Astrocyte of the hippocampus (primary cell): Measurements from ENCODE around the gene CHST7.

Experiments
- DNase-seq: peaks from one replicate; pipeline ENCODE4 v3.0.0; 2011; ENCODE audit warnings: low read depth, low spot score

CHST7 gene

DNA sequence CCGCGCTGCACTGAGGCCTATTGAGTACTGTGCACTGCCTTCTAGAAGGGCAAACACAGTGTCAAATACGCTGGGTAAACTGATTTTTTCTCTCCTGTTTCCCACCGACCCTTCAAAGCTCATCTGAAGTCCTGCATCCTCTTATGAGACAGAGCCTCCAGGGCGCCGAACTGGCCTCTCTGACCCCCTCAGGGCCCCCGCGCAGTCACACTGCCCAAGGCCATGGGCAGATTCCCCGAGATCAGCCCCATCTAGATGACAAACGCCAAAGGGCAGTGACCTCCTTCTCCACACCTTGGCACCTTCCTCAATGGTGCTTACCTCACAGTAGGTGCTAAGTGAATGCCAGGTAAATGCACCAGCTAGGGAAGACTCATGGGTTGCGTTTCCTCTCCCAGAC lies 34.4 kb downstream of the CHST7 start:
- no peak for DNase-seq

DNA sequence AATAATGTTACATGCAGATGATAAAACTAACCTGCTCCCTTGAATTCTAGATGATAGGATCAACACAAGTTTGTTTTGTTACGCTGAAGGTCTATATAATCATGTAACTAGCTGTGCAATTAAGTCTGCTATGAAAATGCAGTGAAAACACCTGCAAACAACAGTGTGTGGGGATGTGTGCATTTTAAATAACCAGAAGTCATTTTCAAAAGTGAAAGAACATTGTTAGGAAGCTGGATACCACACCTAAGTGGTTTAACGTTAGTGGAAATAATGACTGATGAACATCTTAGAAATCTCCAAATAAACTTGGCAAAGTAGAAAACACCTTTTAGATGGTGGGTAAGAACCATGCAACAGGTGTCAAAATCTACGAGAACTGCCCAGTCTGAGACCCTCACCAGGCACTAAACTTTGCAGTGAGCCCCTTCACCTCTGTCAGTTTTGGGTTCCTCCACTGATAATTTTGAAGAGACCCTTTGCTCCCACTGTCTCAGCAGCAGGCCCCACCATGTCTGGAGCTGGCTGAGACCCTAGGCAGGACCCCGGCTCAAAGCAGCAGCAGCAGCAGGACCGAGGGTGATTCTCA lies 36.6 kb downstream of the CHST7 start:
- no peak for DNase-seq

GRCh38 chrX:46611658-46612362 lies 38.2 kb downstream of the CHST7 start:
- no peak for DNase-seq

DNA sequence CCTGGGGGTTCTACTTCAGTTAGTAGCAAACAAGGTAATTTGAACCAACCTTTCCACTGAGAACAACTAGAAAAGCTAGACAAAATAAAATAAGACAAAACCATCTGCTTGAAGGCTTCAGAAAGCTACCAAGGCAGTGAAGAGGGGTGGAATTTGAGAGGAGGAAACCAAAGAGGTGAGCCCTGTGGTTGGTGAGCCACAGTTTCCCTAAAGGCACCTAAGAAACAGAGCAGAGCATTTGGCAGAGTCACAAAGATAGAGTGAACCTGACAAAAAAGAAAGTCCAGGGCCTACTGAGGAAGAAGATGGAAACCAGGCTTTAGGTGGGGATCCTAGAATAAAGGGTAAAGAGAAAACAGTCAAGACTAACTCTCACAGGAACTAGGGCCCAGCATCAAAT lies 44.3 kb downstream of the CHST7 start:
- no peak for DNase-seq

- DNase-seq = no peak
These were observed 45.4 kb downstream of the CHST7 start for GRCh38 chrX:46618947-46619346.

GRCh38 chrX:46620505-46620904 lies 46.9 kb downstream of the CHST7 start:
- no peak for DNase-seq

DNA sequence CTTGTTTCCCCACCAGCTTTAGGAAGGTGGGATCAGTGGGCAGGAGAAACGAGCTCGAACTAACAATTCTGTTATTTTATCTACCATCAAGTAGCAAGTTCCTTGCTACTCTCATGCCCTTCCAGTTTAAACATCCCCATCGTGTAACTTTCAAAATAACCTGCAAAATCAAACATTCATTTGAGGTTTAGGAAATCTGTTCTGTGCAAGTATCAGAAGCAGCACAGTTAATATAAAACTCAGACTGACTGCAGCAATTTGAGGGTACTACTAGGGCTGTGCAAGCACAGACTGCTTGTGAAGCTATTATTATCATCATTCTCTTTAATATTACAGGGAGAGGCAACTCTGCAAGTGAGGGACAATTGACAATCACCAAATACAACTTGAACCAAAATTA lies 48.0 kb downstream of the CHST7 start:
- no peak for DNase-seq

- DNase-seq = no peak
These were observed 50.7 kb downstream of the CHST7 start for GRCh38 chrX:46624090-46624786.

GRCh38 chrX:46626566-46626965 lies 53.0 kb downstream of the CHST7 start:
- DNase-seq = no peak

GRCh38 chrX:46627062-46627461 lies 53.5 kb downstream of the CHST7 start:
- no peak for DNase-seq

DNA sequence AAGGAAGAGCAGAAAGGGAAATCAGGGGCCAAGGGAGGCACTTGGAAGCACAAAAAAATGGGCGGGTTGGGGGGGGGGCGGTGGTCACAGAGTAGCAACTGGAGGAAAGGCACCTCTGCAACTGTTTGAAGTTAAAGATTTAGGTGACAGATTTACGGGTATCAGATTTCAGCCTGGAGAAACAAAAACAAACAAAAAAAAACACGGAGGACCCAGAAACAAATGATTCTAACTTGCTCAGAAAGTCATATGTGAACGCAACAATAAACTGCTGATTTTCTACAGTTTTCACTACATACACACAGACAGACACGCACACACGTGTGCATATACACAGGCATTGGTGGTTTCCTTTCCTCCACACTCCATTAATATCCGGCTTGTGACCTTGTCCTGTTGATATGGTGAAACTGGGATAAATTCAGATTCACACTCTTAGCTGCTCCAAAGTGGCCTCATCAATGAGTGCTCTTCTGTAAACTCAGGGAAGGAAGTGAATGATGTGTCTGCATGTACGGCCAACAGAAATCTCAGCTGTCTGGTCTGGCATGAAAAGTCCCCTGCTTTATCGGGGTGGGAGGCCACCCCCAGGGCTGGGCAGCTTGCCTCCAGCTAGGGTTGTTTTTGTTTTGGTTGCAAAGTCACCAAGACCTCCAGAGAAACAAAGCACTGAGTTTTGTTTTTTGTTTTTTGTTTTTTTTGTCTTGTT lies 54.3 kb downstream of the CHST7 start:
- DNase-seq = no peak

DNA sequence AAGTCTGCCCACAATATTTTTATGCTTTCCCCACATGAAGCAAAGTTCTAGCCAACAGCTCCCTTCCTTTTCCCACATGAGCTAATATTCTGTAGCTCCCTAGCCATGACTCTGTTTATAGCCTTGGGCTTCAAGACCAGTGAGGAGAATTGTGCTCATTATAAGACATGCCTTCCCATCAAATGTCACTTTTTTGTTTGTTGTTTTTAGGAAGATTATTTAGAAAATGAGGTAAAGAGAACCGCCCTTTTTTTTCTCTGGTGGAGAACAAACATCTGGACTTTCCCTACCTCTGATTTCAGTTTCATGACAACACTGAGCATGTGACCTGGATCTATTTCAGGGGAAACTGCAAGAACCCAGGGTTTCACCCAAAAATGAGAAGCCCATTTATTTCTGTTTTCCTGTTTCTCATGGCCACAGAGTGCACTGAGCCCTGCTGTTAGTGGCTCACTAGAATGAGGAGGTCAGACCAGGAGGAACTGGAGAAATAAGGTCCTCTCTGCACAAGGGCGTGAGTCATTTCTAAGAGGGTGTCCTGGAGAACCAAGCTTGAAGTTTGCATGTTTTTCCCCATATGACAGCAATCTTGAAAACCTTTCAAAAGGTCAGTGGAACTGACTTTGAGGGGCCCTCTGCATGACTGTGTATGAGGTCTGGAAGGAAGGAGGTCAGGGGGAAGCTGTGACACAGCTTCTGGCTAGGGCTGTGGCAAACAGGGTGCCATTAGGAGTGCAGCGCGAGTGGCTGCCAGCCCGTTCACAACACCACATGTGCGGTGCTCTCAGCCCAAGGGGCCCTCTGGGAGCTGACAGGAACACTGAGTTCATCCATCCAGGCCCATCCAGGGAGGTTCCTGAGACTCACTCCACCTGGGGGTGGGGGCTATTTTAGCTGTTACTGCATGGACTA lies 55.2 kb downstream of the CHST7 start:
- no peak for DNase-seq

- DNase-seq = no peak
These were observed 56.6 kb downstream of the CHST7 start for GRCh38 chrX:46630141-46630540.

DNA sequence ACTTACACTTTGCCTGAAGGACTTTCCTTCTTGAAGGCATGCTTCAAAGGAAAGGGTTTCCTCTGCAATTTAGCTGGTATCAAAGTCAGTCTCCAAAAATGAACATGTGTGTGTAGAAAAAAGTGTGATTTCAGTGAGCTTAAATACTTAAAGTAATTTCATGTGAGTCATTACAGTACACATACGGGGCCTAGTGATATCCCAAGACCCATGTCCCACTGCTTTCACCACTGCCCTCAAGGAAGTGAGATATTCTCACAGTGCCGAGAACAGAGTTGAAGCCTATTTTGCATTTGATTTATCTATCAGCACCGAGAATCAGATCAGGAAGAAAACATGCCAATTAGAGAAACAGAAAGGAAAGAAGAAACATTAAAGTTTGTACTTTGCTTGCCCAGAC lies 61.0 kb downstream of the CHST7 start:
- no peak for DNase-seq

DNA sequence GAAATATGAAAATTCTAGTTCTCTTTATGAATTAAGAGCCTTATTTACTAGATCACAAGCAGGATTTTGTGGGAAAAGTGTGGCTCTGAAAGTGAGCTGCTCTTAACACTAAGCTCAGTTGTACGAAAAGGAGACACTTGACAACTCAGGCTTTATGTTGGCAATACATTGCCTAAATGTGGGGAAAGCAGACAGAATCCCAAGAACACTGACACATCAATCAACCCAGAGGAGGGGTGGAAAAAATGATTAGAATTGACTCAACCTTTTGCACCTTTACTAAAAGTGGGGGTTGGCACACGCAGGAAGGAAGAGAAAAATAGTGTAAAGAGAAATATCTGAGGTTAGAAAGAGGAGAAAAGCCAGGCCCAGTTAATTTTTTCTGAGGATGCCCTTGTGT lies 61.6 kb downstream of the CHST7 start:
- DNase-seq = no peak

DNA sequence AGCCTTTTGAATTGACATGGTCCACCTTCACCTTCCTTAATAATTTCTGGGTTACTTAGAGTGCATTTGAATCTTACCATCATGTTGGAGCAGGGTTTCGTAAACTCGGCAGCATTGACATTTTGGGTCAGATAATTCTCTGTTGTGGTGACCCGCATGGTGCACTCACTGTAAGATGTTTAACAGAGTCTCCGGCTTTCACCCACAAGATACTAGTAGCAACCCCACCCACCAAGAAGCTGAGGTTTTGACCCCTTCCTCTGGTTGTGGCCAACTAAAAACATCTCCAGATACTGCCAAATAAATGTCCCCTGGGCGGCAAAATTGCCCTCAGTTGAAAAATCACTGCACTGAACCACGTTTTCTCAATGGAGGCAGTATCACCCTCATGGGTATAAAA lies 62.7 kb downstream of the CHST7 start:
- DNase-seq = no peak

- DNase-seq = peak; percentile 3
These were observed 64.4 kb downstream of the CHST7 start for GRCh38 chrX:46637938-46638337.

GRCh38 chrX:46642145-46642544 lies 68.6 kb downstream of the CHST7 start:
- no peak for DNase-seq

DNA sequence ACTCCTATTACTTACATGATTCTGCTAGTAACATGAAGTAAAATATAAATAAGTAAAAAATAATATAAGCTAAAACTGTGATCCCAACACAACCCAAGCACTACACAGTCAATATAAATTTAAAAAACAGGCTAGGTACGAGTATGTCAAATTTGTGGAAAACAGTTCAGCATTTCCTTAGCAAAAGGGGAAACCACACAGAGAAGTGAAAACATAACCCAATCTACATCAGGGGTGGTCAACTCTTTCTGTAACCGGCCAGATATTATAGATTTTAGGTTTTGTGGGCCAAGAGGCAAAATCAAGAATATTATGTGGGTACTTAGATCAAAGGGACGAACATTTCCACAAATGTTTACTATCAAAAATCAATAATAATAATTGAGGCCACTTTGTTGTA lies 70.1 kb downstream of the CHST7 start:
- no peak for DNase-seq

- no peak for DNase-seq
These were observed 72.0 kb downstream of the CHST7 start for GRCh38 chrX:46645614-46646013.

- no peak for DNase-seq
These were observed 73.7 kb downstream of the CHST7 start for GRCh38 chrX:46647251-46647650.
